ENCODE results near the gene APOF. TPM values are rescaled to one million over a fixed set of nuclear protein-coding genes. Genes with fewer than 3 reads are reported as not detected.

APOF gene
- total and polyA plus RNA-seq, 10 of the 15 experiments (the other 5 are each of a cell fraction or from before 2014, with no cell fraction given), result 0.04 to 0.19 (median 0.11) TPM; not detected in 5

- ChIA-PET CTCF (interaction anchor here (0.6 to 1.0 kb wide), 3 partner anchors 74 to 171 kb away, joined by 3 read pairs; no protein-coding TSS in a partner anchor), SMC1A (ENCODE audit: uncharacterized antibody, unreplicated experiment) (interaction anchor here (1.0 to 1.6 kb wide), 3 partner anchors 9 to 26 kb away, joined by 3 to 5 read pairs (median 3); partner anchors contain the start of gene STAT2), POLR2A (no interaction called here), RAD21 (ENCODE audit: unreplicated experiment) (no interaction called here)
- Histone ChIP-seq H3K79me2 (ENCODE audit: control insufficient read depth, insufficient read depth, low read length) (no peaks in the 10 kb centered on the region), H3K27me3 (replicated peaks in 1 of 2; ENCODE audit: control insufficient read depth in 2 of 2, insufficient read depth in 2 of 2, low read length in 1 of 2) (no peaks in the 10 kb centered on the region), H3K4me2 (ENCODE audit: control insufficient read depth, insufficient read depth) (no peak overlapping the region), H4K20me1 (ENCODE audit: control insufficient read depth, insufficient read depth) (no peaks in the 10 kb centered on the region), H3K9ac (ENCODE audit: control insufficient read depth, insufficient read depth, low read length) (no peak overlapping the region), H3K9me3 (replicated peaks; ENCODE audit: control insufficient read depth, insufficient read depth, low read length) (no peaks in the 10 kb centered on the region), H3K4me1 (ENCODE audit: control insufficient read depth, insufficient read depth, low read length) (no peaks in the 10 kb centered on the region), H3K4me3 (no peak overlapping the region), H3K27ac (ENCODE audit: control insufficient read depth, insufficient read depth) (no peak overlapping the region), H3K36me3 (ENCODE audit: control insufficient read depth in 2 of 2, insufficient read depth in 2 of 2, low read length in 1 of 2) (no peaks in the 10 kb centered on the region), H2AFZ (ENCODE audit: control insufficient read depth, low read depth, low read length) (no peak overlapping the region)
- ATAC-seq (no peak), FAIRE-seq (no peak), DNase-seq (ENCODE audit: low read depth, low spot score) (no peak)
- no TSS peak for BruUV-seq (replicated peaks)
- intact Hi-C loops (cut with micrococcal nuclease; ENCODE audit: unreplicated experiment) (no loop called here), in situ Hi-C loops (cut with MboI) (no loop called here)
- WGBS (ENCODE audit: insufficient coverage, insufficient replicate concordance, low lambda C conversion rate, missing lambda C conversion rate), result 50% methylated on average over 1 of the region's 1 CpG
- TF ChIP-seq FOS (IDR thresholded peaks at IDR 0.05; ENCODE audit: borderline replicate concordance, extremely low read depth, insufficient read length), result no peak
- TF ChIP-seq, protein P1, sequence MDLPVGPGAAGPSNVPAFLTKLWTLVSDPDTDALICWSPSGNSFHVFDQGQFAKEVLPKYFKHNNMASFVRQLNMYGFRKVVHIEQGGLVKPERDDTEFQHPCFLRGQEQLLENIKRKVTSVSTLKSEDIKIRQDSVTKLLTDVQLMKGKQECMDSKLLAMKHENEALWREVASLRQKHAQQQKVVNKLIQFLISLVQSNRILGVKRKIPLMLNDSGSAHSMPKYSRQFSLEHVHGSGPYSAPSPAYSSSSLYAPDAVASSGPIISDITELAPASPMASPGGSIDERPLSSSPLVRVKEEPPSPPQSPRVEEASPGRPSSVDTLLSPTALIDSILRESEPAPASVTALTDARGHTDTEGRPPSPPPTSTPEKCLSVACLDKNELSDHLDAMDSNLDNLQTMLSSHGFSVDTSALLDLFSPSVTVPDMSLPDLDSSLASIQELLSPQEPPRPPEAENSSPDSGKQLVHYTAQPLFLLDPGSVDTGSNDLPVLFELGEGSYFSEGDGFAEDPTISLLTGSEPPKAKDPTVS (IDR thresholded peaks at IDR 0.05; ENCODE audit: low read depth, low read length), result no peak
- no peak for TF ChIP-seq BMI1 (IDR thresholded peaks at IDR 0.05; ENCODE audit: borderline replicate concordance)
- TF ChIP-seq, protein P2, sequence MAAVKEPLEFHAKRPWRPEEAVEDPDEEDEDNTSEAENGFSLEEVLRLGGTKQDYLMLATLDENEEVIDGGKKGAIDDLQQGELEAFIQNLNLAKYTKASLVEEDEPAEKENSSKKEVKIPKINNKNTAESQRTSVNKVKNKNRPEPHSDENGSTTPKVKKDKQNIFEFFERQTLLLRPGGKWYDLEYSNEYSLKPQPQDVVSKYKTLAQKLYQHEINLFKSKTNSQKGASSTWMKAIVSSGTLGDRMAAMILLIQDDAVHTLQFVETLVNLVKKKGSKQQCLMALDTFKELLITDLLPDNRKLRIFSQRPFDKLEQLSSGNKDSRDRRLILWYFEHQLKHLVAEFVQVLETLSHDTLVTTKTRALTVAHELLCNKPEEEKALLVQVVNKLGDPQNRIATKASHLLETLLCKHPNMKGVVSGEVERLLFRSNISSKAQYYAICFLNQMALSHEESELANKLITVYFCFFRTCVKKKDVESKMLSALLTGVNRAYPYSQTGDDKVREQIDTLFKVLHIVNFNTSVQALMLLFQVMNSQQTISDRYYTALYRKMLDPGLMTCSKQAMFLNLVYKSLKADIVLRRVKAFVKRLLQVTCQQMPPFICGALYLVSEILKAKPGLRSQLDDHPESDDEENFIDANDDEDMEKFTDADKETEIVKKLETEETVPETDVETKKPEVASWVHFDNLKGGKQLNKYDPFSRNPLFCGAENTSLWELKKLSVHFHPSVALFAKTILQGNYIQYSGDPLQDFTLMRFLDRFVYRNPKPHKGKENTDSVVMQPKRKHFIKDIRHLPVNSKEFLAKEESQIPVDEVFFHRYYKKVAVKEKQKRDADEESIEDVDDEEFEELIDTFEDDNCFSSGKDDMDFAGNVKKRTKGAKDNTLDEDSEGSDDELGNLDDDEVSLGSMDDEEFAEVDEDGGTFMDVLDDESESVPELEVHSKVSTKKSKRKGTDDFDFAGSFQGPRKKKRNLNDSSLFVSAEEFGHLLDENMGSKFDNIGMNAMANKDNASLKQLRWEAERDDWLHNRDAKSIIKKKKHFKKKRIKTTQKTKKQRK (IDR thresholded peaks at IDR 0.05; ENCODE audit: low read depth, low read length), result no peak
- no peak for TF ChIP-seq RAD21 (IDR thresholded peaks at IDR 0.05; ENCODE audit: insufficient read depth, low read depth, low read length)
- TF ChIP-seq E4F1 (IDR thresholded peaks at IDR 0.05; ENCODE audit: borderline replicate concordance, partially characterized antibody), result no peak
- TF ChIP-seq JUND (IDR thresholded peaks at IDR 0.05; ENCODE audit: low read depth, low read length), result no peak
- no peak for TF ChIP-seq GABPA (IDR thresholded peaks at IDR 0.05; ENCODE audit: low read depth)
- TF ChIP-seq SIN3A (IDR thresholded peaks at IDR 0.05; ENCODE audit: low read depth, low read length), result no peak
- TF ChIP-seq, protein P3, sequence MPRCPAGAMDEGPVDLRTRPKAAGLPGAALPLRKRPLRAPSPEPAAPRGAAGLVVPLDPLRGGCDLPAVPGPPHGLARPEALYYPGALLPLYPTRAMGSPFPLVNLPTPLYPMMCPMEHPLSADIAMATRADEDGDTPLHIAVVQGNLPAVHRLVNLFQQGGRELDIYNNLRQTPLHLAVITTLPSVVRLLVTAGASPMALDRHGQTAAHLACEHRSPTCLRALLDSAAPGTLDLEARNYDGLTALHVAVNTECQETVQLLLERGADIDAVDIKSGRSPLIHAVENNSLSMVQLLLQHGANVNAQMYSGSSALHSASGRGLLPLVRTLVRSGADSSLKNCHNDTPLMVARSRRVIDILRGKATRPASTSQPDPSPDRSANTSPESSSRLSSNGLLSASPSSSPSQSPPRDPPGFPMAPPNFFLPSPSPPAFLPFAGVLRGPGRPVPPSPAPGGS (IDR thresholded peaks at IDR 0.05; ENCODE audit: borderline replicate concordance, insufficient read depth, low read depth, low read length, poor library complexity, severe bottlenecking), result no peak
Measured at GRCh38 chr12:56385873-56386272, 23.2 kb upstream of the APOF start.
